Fibroblast of the aortic adventitia (primary cell): ENCODE measurements around the gene LANCL2. TPM values are rescaled to one million over a fixed set of nuclear protein-coding genes. Genes with fewer than 3 reads are reported as not detected.

Source experiments
- DNase-seq: peaks from one replicate; pipeline ENCODE4 v3.0.0-alpha.2; 2010; ENCODE audit warnings: low read depth
- H3K4me3 ChIP-seq: 2 replicates; pipeline ENCODE4 v1.5.1; 2011; ENCODE audit warnings: low read depth, mild to moderate bottlenecking, control low read depth, low read length, moderate library complexity
- total RNA-seq: library from RNA; depleted of rRNA; stranded (reverse); fragments of >200 nt; gene quantifications from 2 replicates; pipeline ENCODE4 v1.2.3, GENCODE V29; 2012; ENCODE audit warnings: low replicate concordance
- TF ChIP-seq, protein P1 (sequence below): IDR thresholded peaks from 2 replicates; pipeline ENCODE4 v1.5.1; 2011; ENCODE audit warnings: mild to moderate bottlenecking, low read length, control low read depth, inconsistent platforms; ENCODE audit not compliant: insufficient read depth

The LANCL2 gene
- total RNA-seq, 1 donor: 14.6 TPM

DNA sequence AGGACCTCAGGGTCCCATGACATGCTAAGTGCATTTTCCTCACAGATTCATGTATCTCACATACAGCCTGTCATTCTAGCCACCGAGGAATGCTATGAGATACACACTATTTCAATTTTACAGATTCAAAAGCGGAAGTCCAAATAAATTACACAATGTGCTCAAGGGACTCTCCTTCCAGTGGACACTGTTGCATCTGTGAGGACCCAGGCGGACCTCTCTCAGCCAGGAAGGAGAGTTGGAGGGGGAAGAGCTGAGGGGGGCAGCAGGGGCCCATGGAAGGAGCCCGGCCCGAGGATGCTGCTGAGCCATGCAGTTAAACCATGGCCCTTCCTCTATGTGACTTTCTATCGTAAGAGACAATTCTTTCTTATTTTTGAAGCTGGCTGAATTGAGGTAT lies 113.6 kb downstream of the LANCL2 start:
- TF ChIP-seq, protein P1, sequence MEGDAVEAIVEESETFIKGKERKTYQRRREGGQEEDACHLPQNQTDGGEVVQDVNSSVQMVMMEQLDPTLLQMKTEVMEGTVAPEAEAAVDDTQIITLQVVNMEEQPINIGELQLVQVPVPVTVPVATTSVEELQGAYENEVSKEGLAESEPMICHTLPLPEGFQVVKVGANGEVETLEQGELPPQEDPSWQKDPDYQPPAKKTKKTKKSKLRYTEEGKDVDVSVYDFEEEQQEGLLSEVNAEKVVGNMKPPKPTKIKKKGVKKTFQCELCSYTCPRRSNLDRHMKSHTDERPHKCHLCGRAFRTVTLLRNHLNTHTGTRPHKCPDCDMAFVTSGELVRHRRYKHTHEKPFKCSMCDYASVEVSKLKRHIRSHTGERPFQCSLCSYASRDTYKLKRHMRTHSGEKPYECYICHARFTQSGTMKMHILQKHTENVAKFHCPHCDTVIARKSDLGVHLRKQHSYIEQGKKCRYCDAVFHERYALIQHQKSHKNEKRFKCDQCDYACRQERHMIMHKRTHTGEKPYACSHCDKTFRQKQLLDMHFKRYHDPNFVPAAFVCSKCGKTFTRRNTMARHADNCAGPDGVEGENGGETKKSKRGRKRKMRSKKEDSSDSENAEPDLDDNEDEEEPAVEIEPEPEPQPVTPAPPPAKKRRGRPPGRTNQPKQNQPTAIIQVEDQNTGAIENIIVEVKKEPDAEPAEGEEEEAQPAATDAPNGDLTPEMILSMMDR: no peak
- no peak overlapping the region for H3K4me3 ChIP-seq
- DNase-seq: no peak

DNA sequence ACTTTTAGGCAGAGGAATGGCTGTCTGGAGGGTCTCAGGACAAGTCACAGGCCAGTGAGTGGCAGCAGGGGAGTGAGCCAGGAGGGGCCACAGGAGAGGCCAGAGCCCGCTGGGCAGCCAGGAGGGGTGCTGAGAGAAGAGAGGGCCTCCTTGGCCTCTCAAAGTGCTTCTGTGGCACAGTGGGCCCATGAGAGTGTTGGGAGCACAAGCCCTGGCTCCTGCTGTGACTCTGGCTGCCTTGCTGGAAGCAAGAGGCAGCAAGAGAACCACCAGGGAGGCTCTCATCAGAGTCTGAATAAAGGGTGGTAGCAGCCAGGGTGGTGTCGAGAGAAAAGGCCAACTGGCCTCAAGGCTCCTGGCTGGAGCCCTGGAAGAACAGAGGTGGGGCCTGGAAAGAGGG lies 116.0 kb downstream of the LANCL2 start:
- DNase-seq: no peak
- TF ChIP-seq, protein P1: no peak
- H3K4me3 ChIP-seq: no peak overlapping the region

- TF ChIP-seq, protein P1: no peak
- no peak for DNase-seq
Observed at GRCh38 chr7:55483046-55483445, 117.9 kb downstream of the LANCL2 start.

More at GRCh38 chr7:55483046-55483445, 117.9 kb downstream of the LANCL2 start:
- H3K4me3 ChIP-seq: no peak overlapping the region

Other genes starting within 250 kb of the LANCL2 start
- gene VOPP1, start 207.2 kb downstream of the LANCL2 start, total RNA-seq: 46.1 and 89.4 TPM in 2 replicates